Medulla oblongata (tissue), 1 donor: ENCODE measurements around the gene NAP1L2.
"Not testable (repeated sequence)": the region's sequence is repeated elsewhere in the genome, so short reads cannot be mapped to it uniquely, and the experiment has no call there.

Experiments used
- DNase-seq: peaks from one replicate; pipeline ENCODE4 v3.0.0-alpha.2; 2015; ENCODE audit errors: extremely low spot score

NAP1L2 gene, protein sequence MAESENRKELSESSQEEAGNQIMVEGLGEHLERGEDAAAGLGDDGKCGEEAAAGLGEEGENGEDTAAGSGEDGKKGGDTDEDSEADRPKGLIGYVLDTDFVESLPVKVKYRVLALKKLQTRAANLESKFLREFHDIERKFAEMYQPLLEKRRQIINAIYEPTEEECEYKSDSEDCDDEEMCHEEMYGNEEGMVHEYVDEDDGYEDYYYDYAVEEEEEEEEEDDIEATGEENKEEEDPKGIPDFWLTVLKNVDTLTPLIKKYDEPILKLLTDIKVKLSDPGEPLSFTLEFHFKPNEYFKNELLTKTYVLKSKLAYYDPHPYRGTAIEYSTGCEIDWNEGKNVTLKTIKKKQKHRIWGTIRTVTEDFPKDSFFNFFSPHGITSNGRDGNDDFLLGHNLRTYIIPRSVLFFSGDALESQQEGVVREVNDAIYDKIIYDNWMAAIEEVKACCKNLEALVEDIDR

GRCh38 chrX:73214426-73215094 lies at the start of gene NAP1L2:
Gene NAP1L2, minus strand, starts transcription at chrX:73214851. Its CDS starts 359 bp downstream, at chrX:73214492.
- peak; percentile 62 for DNase-seq

DNA sequence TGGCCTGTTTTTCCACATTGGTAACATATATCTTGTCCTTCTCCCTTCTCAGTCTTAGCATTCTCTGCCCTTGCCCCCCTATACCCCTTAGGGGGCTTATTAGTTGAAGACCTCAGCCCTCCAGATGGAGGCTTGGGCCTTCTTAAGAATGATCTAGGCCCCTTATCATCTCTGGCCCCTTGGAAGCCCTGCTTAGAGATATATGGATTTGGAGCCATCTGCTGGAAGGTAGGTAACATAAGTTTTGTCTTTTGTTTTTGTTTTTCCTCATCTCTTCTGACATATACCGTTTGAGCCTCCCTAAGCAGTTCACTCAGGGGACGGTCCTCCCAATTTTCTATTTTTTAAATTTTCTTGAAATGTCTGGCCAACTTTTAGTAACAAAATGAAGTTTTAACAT lies 48.3 kb upstream of the NAP1L2 start:
- no peak for DNase-seq

- no peak for DNase-seq
Observed at GRCh38 chrX:73239242-73239641, 24.6 kb upstream of the NAP1L2 start.

- no peak for DNase-seq
Observed at GRCh38 chrX:73217621-73218020, 3.0 kb upstream of the NAP1L2 start.

DNA sequence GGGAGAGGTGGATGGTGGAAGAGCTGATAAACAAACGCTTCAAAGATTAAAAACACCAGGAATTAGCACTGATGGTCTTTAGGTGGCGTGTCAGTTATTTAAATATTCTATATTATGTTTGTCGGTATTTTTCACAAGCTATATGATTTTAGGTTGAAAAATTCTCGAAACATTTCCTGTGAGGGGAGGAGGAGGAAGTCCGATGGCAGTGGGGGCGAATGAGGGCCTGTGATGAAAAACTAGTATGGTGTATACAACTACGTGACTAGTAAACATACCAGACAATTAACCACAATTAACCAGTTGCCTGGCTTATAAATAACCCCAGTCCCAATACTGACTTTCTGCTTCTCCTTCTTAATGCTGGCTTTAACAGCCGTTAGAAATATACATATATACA lies 595 bp upstream of the NAP1L2 start:
- DNase-seq, result no peak

GRCh38 chrX:73213734-73214425 lies 771 bp downstream of the NAP1L2 start:
- DNase-seq, result peak; percentile 2

DNA sequence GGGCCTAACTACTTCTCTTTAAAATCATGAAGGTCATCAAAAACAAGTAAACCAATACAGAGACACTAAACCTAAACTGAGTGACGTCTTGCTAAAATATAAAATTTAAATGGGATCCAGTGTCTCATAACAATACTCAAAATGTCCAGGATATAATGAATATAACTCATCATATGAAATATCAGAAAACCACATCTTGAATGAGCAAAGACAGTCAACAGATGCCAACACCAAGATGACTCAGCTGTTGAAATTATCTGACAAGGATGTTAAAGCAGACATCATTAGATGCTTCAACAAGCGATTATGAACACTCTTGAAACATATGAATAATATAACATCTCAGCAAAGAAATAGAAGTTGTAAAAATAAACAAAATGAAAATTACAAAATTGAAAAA lies 8.3 kb downstream of the NAP1L2 start:
- DNase-seq, result no peak

GRCh38 chrX:73182502-73183114 lies 32.0 kb downstream of the NAP1L2 start:
- no peak for DNase-seq

- DNase-seq, result not testable (repeated sequence)
Observed at GRCh38 chrX:73168945-73169344, 45.7 kb downstream of the NAP1L2 start.
